OCI-LY7 (cell line): ENCODE data around the gene USP31. TPM values are rescaled to one million over a fixed set of nuclear protein-coding genes. Genes with fewer than 3 reads are reported as not detected.

Source experiments
- BruUV-seq: library from RNA; stranded (reverse); fragments of 400-500 nt; replicated peaks from 2 replicates; lab custom pipeline; 2021; lab: Mats Ljungman, UMichigan
- CTCF ChIA-PET: fragments of 300-600 bp; sonication (Branson Sonifier 250); formaldehyde crosslinking; loops from one replicate; lab custom pipeline; 2022; ENCODE audit warnings: antibody characterized with exemption; ENCODE audit not compliant: unreplicated experiment; lab: Charles Lee
- POLR2A ChIA-PET: fragments of 300-600 bp; sonication (Branson Sonifier 250); formaldehyde crosslinking; loops from one replicate; lab custom pipeline; 2022; ENCODE audit warnings: antibody characterized with exemption; lab: Charles Lee
- DNase-seq: peaks from one replicate; pipeline ENCODE4 v3.0.0-alpha.2; 2015; ENCODE audit warnings: low spot score
- H2AFZ ChIP-seq: fragments of 200-600 bp; sonication (generic), shearing (Covaris generic); 2 replicates; pipeline ENCODE4 v1.6.1; 2014; ENCODE audit warnings: mild to moderate bottlenecking, antibody characterized with exemption, low read length, moderate library complexity
- H3K27ac ChIP-seq: fragments of 200-600 bp; sonication (generic); 2 replicates; pipeline ENCODE4 v1.5.1; 2014; ENCODE audit warnings: mixed run types, low read depth, mild to moderate bottlenecking, moderate library complexity, low read length, inconsistent platforms; ENCODE audit not compliant: poor library complexity, severe bottlenecking
- H3K36me3 ChIP-seq: fragments of 200-600 bp; sonication (generic); 2 replicates; pipeline ENCODE4 v1.6.1; 2014; ENCODE audit warnings: mild to moderate bottlenecking, antibody characterized with exemption, low read length, moderate library complexity, mixed read lengths; ENCODE audit not compliant: insufficient read depth
- H3K4me1 ChIP-seq: fragments of 200-600 bp; sonication (generic); 2 replicates; pipeline ENCODE4 v1.5.1; 2014; ENCODE audit warnings: mild to moderate bottlenecking, low read length; ENCODE audit not compliant: insufficient read depth, poor library complexity, severe bottlenecking
- H3K4me2 ChIP-seq: fragments of 200-600 bp; sonication (generic); 2 replicates; pipeline ENCODE4 v1.6.1; 2014; ENCODE audit warnings: mild to moderate bottlenecking, low read length
- H3K4me3 ChIP-seq: fragments of 200-600 bp; sonication (generic); 2 replicates; pipeline ENCODE4 v1.5.1; 2014; ENCODE audit warnings: mild to moderate bottlenecking, low read depth, low read length; ENCODE audit not compliant: poor library complexity, severe bottlenecking
- H3K79me2 ChIP-seq: fragments of 200-600 bp; sonication (generic); 2 replicates; pipeline ENCODE4 v1.6.1; 2016; ENCODE audit warnings: low read depth, mild to moderate bottlenecking, low read length, moderate library complexity, mixed read lengths; ENCODE audit not compliant: insufficient read depth
- H3K9me2 ChIP-seq: fragments of 200-600 bp; sonication (generic); 2 replicates; pipeline ENCODE4 v1.6.1; 2016; ENCODE audit warnings: mild to moderate bottlenecking, low read length, mixed read lengths; ENCODE audit not compliant: insufficient read depth
- H3K9me3 ChIP-seq: fragments of 200-600 bp; sonication (generic); 2 replicates; pipeline ENCODE4 v1.6.1; 2014; ENCODE audit warnings: mild to moderate bottlenecking, mixed run types, low read length, mixed read lengths
- H4K20me1 ChIP-seq: fragments of 200-600 bp; sonication (generic); 2 replicates; pipeline ENCODE4 v1.6.1; 2014; ENCODE audit warnings: mild to moderate bottlenecking, antibody characterized with exemption, low read length, moderate library complexity, mixed read lengths; ENCODE audit not compliant: insufficient read depth
- CTCF ChIP-seq: fragments of 200-600 bp; sonication (generic); conservative IDR thresholded peaks from 2 replicates; pipeline ENCODE4 v1.5.1; 2014; ENCODE audit warnings: mild to moderate bottlenecking, antibody characterized with exemption, low read length, moderate library complexity, mixed read lengths
- EZH2phosphoT487 ChIP-seq: fragments of 200-600 bp; sonication (generic); IDR thresholded peaks from 2 replicates; pipeline ENCODE4 v1.6.1; 2018; ENCODE audit warnings: low read depth, borderline replicate concordance, mild to moderate bottlenecking, mixed run types, antibody characterized with exemption, low read length, moderate library complexity, mixed read lengths
- intact Hi-C: fragments of 100-400 bp; cut with micrococcal nuclease; formaldehyde crosslinking; loops from one replicate; pipeline ENCODE4 v1.10.0; 2022; ENCODE audit not compliant: unreplicated experiment
- total RNA-seq, 2 experiments: library from RNA; depleted of rRNA in 1 of 2; stranded (reverse); fragments of >200 nt in 1 of 2; shearing (Covaris generic) in 1 of 2; gene quantifications; 2 replicates each; pipeline ENCODE4 v1.2.3, GENCODE V29; 2014 to 2022

The USP31 gene
- total RNA-seq, 2 experiments from 2014 or later, result 9.0 to 12.2 TPM

DNA sequence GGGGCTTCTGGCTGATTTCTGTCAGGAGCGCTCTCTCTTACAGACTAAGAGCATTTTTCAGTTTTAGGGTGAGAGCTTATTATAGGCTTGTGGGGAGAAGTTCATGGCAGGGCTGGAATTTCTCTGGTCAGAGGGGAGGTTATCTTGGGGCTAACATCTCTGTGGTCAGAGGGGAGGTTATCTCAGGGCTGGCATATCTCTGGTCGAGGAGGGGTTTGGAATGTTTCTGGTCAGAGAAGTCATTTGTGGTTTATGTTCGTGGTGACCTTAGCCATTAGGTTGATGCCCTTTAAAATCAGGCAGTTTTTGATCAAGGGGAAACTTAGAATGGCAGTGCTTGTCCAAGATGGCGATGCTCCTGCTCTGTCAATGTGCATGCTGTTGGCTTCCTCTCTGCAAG is 10.8 kb upstream of the USP31 start:
- TF ChIP-seq CTCF (no peak), EZH2phosphoT487 (no peak)
- Histone ChIP-seq H3K4me2 (no peak overlapping the region), H3K36me3 (no peaks in the 10 kb centered on the region), H3K9me2 (no peaks in the 10 kb centered on the region), H3K9me3 (no peaks in the 10 kb centered on the region), H4K20me1 (no peaks in the 10 kb centered on the region), H3K4me1 (peaks cover 21% of the 10 kb centered on the region), H3K27ac (no peak overlapping the region), H2AFZ (no peak overlapping the region), H3K79me2 (no peaks in the 10 kb centered on the region), H3K4me3 (no peak overlapping the region)
- ChIA-PET POLR2A (no interaction called here), CTCF (no interaction called here)
- no peak for DNase-seq
- BruUV-seq, result no TSS peak
- intact Hi-C loops, result no loop called here

DNA sequence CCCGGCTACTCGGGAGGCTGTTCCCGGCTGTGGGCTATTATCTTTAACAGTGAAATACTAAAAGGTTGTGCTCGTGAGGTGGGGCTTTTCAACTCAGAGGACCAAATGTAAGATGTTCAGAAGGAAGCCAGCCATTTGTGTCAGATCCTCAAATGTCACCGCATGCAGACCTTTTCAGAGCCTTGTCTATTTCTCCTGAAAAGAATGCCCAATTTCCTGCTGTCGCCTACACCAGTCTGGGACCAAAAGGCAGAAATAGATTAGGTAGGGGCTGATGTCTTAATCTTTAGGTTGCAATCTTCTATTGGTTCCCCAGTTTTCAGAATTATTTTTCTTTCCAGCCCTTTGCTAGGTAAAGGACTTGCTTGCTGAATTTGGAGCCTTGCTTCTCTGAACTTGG is 8.9 kb upstream of the USP31 start:
- H2AFZ ChIP-seq, result no peak overlapping the region
- no peaks in the 10 kb centered on the region for H3K9me2 ChIP-seq
- no peaks in the 10 kb centered on the region for H3K79me2 ChIP-seq
- no peaks in the 10 kb centered on the region for H3K36me3 ChIP-seq
- intact Hi-C loops, result no loop called here
- no peaks in the 10 kb centered on the region for H4K20me1 ChIP-seq
- ChIA-PET POLR2A (interaction anchor here (0.7 kb wide), 1 partner anchor 26 kb away, joined by 3 read pairs; no protein-coding TSS in a partner anchor), CTCF (no interaction called here)
- H3K4me2 ChIP-seq, result no peak overlapping the region
- no peak overlapping the region for H3K27ac ChIP-seq
- H3K4me1 ChIP-seq, result peaks cover 17% of the 10 kb centered on the region
- H3K4me3 ChIP-seq, result no peak overlapping the region
- no TSS peak for BruUV-seq
- H3K9me3 ChIP-seq, result no peaks in the 10 kb centered on the region
- DNase-seq, result no peak
- no peak for TF ChIP-seq CTCF
- TF ChIP-seq EZH2phosphoT487, result no peak

GRCh38 chr16:23156946-23157460 is 7.8 kb upstream of the USP31 start:
- H3K4me2 ChIP-seq, result no peak overlapping the region
- H4K20me1 ChIP-seq, result no peaks in the 10 kb centered on the region
- peak overlapping the region; percentile 50 for H2AFZ ChIP-seq
- CTCF ChIA-PET, result no interaction called here
- H3K4me3 ChIP-seq, result no peak overlapping the region
- intact Hi-C loops, result no loop called here
- H3K79me2 ChIP-seq, result no peaks in the 10 kb centered on the region
- POLR2A ChIA-PET, result interaction anchor here (0.7 kb wide), 1 partner anchor 269 kb away, joined by 4 read pairs; no protein-coding TSS in a partner anchor
- no peak overlapping the region for H3K27ac ChIP-seq
- peak; percentile 18 for DNase-seq
- BruUV-seq, result no TSS peak
- peaks cover 9% of the 10 kb centered on the region for H3K4me1 ChIP-seq
- H3K9me2 ChIP-seq, result no peaks in the 10 kb centered on the region
- TF ChIP-seq EZH2phosphoT487 (no peak), CTCF (no peak)
- H3K9me3 ChIP-seq, result no peaks in the 10 kb centered on the region
- no peaks in the 10 kb centered on the region for H3K36me3 ChIP-seq
